Measurements from ENCODE around the gene MAD1L1.

MAD1L1 gene

GRCh38 chr7:1854866-1855724 lies 377.6 kb downstream of the MAD1L1 start:
- no peak for DNase-seq (ENCODE audit: low read depth)

GRCh38 chr7:1853986-1854865 lies 378.5 kb downstream of the MAD1L1 start:
- no peak for TF ChIP-seq CTCF (conservative IDR thresholded peaks at IDR 0.05; ENCODE audit: low read length)
- no peak for DNase-seq (ENCODE audit: low read depth)

More at GRCh38 chr7:1854866-1855724, 377.6 kb downstream of the MAD1L1 start:
- no peak for TF ChIP-seq CTCF (conservative IDR thresholded peaks at IDR 0.05; ENCODE audit: low read length)
- no peak overlapping the region for H3K4me3 ChIP-seq (ENCODE audit: low read length)

GRCh38 chr7:1853431-1853985 lies 379.2 kb downstream of the MAD1L1 start:
- no peak for DNase-seq (ENCODE audit: low read depth)
- H3K4me3 ChIP-seq (ENCODE audit: low read length), result no peak overlapping the region
- no peak for TF ChIP-seq CTCF (conservative IDR thresholded peaks at IDR 0.05; ENCODE audit: low read length)

More at GRCh38 chr7:1853986-1854865, 378.5 kb downstream of the MAD1L1 start:
- no peak overlapping the region for H3K4me3 ChIP-seq (ENCODE audit: low read length)

GRCh38 chr7:1852517-1853430 lies 380.0 kb downstream of the MAD1L1 start:
- H3K4me3 ChIP-seq (ENCODE audit: low read length), result no peak overlapping the region
- no peak for TF ChIP-seq CTCF (conservative IDR thresholded peaks at IDR 0.05; ENCODE audit: low read length)
- DNase-seq (ENCODE audit: low read depth), result no peak

- no peak for DNase-seq (ENCODE audit: low read depth)
- TF ChIP-seq CTCF (conservative IDR thresholded peaks at IDR 0.05; ENCODE audit: low read length), result no peak
- H3K4me3 ChIP-seq (ENCODE audit: low read length), result no peak overlapping the region
Measured at GRCh38 chr7:1851721-1852516, 380.8 kb downstream of the MAD1L1 start.
